Measurements from ENCODE around the gene PLEKHO2.
A peak's percentile ranks its signal among the peaks of the same experiment; 100 is the strongest.

PLEKHO2 gene

DNA sequence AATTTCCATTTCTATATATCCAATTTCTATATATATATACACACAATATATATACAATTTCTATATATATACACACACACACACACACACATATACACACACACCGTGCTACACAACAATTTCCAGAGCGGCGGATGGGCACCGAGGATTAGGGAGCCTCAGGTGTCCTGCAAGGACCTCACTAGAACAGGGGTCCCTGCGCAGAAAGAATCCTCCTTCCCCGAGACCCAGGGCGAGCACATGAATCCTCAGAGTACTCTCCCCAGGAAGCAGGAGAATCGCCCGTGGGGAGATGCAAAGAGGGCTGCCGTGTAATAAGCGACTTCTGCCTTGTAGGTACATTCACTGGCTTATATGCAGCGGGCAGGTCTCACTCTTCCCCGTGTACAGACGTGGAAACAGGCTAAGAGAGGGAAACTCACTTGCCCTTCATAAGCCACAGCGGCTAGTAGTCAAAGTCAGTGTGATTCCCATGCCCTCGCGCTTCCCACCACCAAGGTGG, 16.7 kb upstream of the PLEKHO2 start:
- peak overlapping the region; percentile 65 to 83 (median 77); a peak in 21 of 22 replicates for H3K9ac ChIP-seq
- H3K27ac ChIP-seq = peak overlapping the region in 9 of 11 experiments; percentile 54 to 83 (median 77); a peak in 18 of 22 replicates
- no peaks in the 10 kb centered on the region for H3K9me3 ChIP-seq (replicated peaks in 1 of 11)
- no peak for TF ChIP-seq Cebpa-rat (IDR thresholded peaks at IDR 0.05)
- peak overlapping the region; percentile 89 to 100 (median 96) for H3K4me2 ChIP-seq
- H3K4me3 ChIP-seq = peak overlapping the region; percentile 52 to 78 (median 70)
- peaks cover 6 to 27% (median 13%) of the 10 kb centered on the region in 11 experiments; a peak in 20 of 22 replicates for H3K27me3 ChIP-seq
- peaks cover 0 to 27% (median 22%) of the 10 kb centered on the region in 11 experiments; a peak in 16 of 22 replicates for H3K36me3 ChIP-seq
- H3K4me1 ChIP-seq = peaks cover 27 to 42% (median 37%) of the 10 kb centered on the region in 10 experiments
- peaks cover 0 to 7% (median 0%) of the 10 kb centered on the region in 11 experiments; a peak in 3 of 22 replicates for H4K20me1 ChIP-seq

DNA sequence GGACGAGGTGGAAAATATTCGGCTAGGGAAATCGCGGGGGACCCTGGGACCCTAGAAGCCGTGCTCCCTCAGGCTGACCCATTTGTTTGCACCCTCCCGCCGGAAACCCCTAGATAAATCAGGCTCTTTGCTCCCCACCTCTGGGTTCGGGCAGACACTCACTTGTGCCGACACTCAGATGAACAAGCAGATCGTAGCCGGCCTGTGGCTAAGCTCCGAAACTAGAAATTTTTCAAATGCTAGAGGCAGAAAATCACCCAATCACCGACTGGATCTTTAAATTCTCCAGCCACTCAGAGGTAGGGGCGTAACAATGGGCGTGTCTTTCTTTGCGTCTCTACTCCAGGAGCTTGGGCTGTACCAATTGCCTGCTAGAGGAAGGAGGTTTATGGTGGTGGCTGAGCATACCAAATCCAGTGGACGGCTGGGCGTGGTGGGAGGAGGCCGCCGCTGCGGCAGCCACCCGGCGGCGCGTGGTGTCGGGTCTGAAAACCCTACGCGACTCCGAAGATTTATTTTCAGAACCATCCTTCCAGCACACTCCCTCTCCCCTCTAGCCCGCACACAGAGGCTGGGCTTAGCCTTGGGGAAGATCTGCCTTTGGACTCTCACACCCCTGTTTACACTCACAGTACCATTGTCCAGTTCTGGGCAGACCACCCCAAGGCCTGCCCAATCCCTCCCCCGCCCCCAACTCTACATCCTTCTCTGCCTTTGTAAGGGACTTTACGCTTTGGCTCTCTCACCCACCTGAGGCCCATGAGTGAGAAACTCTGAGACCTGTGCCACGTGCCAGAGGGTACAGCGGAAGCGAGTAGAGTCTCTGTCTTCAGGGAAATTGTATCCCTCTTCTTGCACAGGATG, 16.1 kb upstream of the PLEKHO2 start, which contains the start of gene PIF1:
Gene PIF1 (minus strand): TSS at position 217 of the 864 bp plus-strand sequence. CDS start 1,312 bp downstream, outside the sequence.
- peak within 1 kb of the TSS; percentile 89 to 100 (median 96) for H3K4me2 ChIP-seq
- TF ChIP-seq Cebpa-rat (IDR thresholded peaks at IDR 0.05) = no peak

GRCh38 chr15:64828985-64829384, 12.7 kb upstream of the PLEKHO2 start:
- peaks cover 26 to 40% (median 31%) of the 10 kb centered on the region in 10 experiments for H3K4me1 ChIP-seq
- H3K4me3 ChIP-seq = no peak overlapping the region
- H3K9me3 ChIP-seq (replicated peaks in 1 of 11) = no peaks in the 10 kb centered on the region
- peaks cover 5 to 12% (median 6%) of the 10 kb centered on the region in 11 experiments; a peak in 20 of 22 replicates for H3K27me3 ChIP-seq
- TF ChIP-seq Cebpa-rat (IDR thresholded peaks at IDR 0.05) = no peak
- no peaks in the 10 kb centered on the region for H3K36me3 ChIP-seq
- no peaks in the 10 kb centered on the region; a peak in 1 of 22 replicates for H4K20me1 ChIP-seq
- no peak overlapping the region for H3K4me2 ChIP-seq
- H3K9ac ChIP-seq = no peak overlapping the region
- H3K27ac ChIP-seq = no peak overlapping the region

More for the DNA sequence above, 16.1 kb upstream of the PLEKHO2 start, which contains the start of gene PIF1:
- Histone ChIP-seq H3K9ac (peak within 1 kb of the TSS; percentile 71 to 83 (median 77)), H3K9me3 (replicated peaks in 1 of 11) (no peaks in the 10 kb centered on the region), H4K20me1 (peaks cover 0 to 7% (median 0%) of the 10 kb centered on the region in 11 experiments; a peak in 1 of 22 replicates), H3K27ac (peak within 1 kb of the TSS; percentile 44 to 83 (median 74); a peak in 21 of 22 replicates), H3K27me3 (peaks cover 6 to 27% (median 13%) of the 10 kb centered on the region in 11 experiments; a peak in 20 of 22 replicates), H3K36me3 (peaks cover 0 to 21% (median 15%) of the 10 kb centered on the region in 11 experiments; a peak in 12 of 22 replicates), H3K4me1 (peaks cover 31 to 47% (median 44%) of the 10 kb centered on the region in 10 experiments), H3K4me3 (peak within 1 kb of the TSS; percentile 52 to 78 (median 70))

DNA sequence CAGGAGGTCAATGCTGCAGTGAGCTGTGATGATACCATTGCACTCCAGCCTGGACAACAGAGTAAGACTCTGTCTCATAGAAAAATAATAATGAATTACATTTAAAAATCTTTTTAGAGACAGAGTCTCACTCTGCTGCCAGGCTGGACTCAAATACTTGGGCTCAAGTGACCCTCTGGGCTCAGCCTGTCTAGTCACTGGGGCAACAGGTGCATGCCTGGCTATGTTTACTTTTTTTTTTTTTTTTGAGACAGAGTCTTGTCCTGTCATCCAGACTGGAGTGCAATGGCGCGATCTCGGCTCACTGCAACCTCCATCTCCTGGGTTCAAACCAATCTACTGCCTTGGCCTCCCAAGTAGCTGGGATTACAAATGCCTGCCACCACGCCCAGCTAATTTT, 8.0 kb upstream of the PLEKHO2 start:
- H3K9ac ChIP-seq = no peak overlapping the region
- peaks cover 40 to 56% (median 46%) of the 10 kb centered on the region in 10 experiments for H3K4me1 ChIP-seq
- no peak overlapping the region for H3K27ac ChIP-seq
- H3K4me2 ChIP-seq = no peak overlapping the region
- no peaks in the 10 kb centered on the region for H4K20me1 ChIP-seq
- H3K27me3 ChIP-seq = no peaks in the 10 kb centered on the region
- peaks cover 0 to 3% (median 0%) of the 10 kb centered on the region in 11 experiments; a peak in 1 of 22 replicates for H3K9me3 ChIP-seq (replicated peaks in 1 of 11)
- no peak overlapping the region for H3K4me3 ChIP-seq
- no peak for TF ChIP-seq Cebpa-rat (IDR thresholded peaks at IDR 0.05)
- H3K36me3 ChIP-seq = no peaks in the 10 kb centered on the region

- H3K4me1 ChIP-seq = peaks cover 55 to 67% (median 58%) of the 10 kb centered on the region in 10 experiments
- no peaks in the 10 kb centered on the region for H4K20me1 ChIP-seq
- H3K9ac ChIP-seq = peak overlapping the region in 4 of 11 experiments; percentile 5 to 42 (median 30); a peak in 3 of 22 replicates
- peak overlapping the region; percentile 52 to 100 (median 78) for H3K4me2 ChIP-seq
- 0 out of 20 replicates have a peak overlapping the region, but pooled peaks of 1 of the 10 experiments have one; percentile 3 for H3K4me3 ChIP-seq
- TF ChIP-seq Cebpa-rat (IDR thresholded peaks at IDR 0.05) = no peak
- H3K27ac ChIP-seq = peak overlapping the region in 9 of 11 experiments; percentile 7 to 70 (median 54); a peak in 15 of 22 replicates
- H3K9me3 ChIP-seq (replicated peaks in 1 of 11) = peaks cover 0 to 3% (median 0%) of the 10 kb centered on the region in 11 experiments; a peak in 1 of 22 replicates
- H3K36me3 ChIP-seq = no peaks in the 10 kb centered on the region
- no peaks in the 10 kb centered on the region for H3K27me3 ChIP-seq
These were observed 5.6 kb upstream of the PLEKHO2 start for GRCh38 chr15:64836023-64836536.

DNA sequence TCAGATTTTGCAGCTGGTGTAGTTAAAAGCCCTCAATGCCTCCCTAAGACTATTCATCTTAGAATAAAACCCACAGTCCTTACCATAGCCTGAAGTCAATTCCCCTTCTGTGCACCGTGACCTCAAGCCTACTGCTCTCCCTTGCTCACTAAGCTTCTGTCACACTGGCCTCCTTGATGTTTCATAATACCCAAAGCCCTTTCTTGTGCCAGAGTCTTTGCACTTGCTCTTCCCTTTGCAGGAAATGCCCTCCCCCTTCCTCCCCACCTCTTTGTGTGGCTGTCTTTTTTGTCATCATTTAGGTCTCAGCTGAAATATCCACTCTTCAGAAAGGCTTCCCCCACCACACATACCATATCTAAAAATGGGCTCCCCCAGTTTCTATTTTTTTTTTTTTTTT, 4.2 kb upstream of the PLEKHO2 start:
- peaks cover 57 to 62% (median 59%) of the 10 kb centered on the region in 10 experiments for H3K4me1 ChIP-seq
- H3K27me3 ChIP-seq = no peaks in the 10 kb centered on the region
- peak overlapping the region in 5 of 11 experiments; percentile 7 to 60 (median 33); a peak in 7 of 22 replicates for H3K9ac ChIP-seq
- no peak overlapping the region for H3K4me3 ChIP-seq
- peak overlapping the region in 10 of 11 experiments; percentile 19 to 69 (median 48); a peak in 20 of 22 replicates for H3K27ac ChIP-seq
- no peaks in the 10 kb centered on the region for H3K36me3 ChIP-seq
- TF ChIP-seq Cebpa-rat (IDR thresholded peaks at IDR 0.05) = peak in 7 of 11 experiments; percentile 34 to 91 (median 69); a peak in 8 of 22 replicates
- H3K9me3 ChIP-seq (replicated peaks in 1 of 11) = peaks cover 0 to 3% (median 0%) of the 10 kb centered on the region in 11 experiments; a peak in 1 of 22 replicates
- H3K4me2 ChIP-seq = peak overlapping the region; percentile 61 to 100 (median 97)
- peaks cover under 1 to 8% (median 2%) of the 10 kb centered on the region in 11 experiments; a peak in 16 of 22 replicates for H4K20me1 ChIP-seq

- Histone ChIP-seq H4K20me1 (peaks cover 35 to 43% (median 37%) of the 10 kb centered on the region in 11 experiments), H3K36me3 (peaks cover 0 to 25% (median 2%) of the 10 kb centered on the region in 11 experiments; a peak in 11 of 22 replicates), H3K27ac (peak overlapping the region; percentile 45 to 89 (median 83)), H3K4me1 (peaks cover 57 to 88% (median 85%) of the 10 kb centered on the region in 10 experiments), H3K4me2 (peak overlapping the region; percentile 93 to 100 (median 98)), H3K9ac (peak overlapping the region; percentile 71 to 87 (median 83)), H3K9me3 (replicated peaks in 1 of 11) (no peaks in the 10 kb centered on the region), H3K4me3 (peak overlapping the region; percentile 51 to 93 (median 66)), H3K27me3 (no peaks in the 10 kb centered on the region)
- TF ChIP-seq Cebpa-rat (IDR thresholded peaks at IDR 0.05) = no peak
These were observed 713 bp upstream of the PLEKHO2 start for GRCh38 chr15:64841060-64841343.
